NK-92 (cell line): ENCODE results near the gene JMJD6.

Source experiments
- DNase-seq: peaks from one replicate; lab custom pipeline; 2025; ENCODE audit not compliant: unreplicated experiment; lab: John Stamatoyannopoulos, UW

The JMJD6 gene

GRCh38 chr17:76683011-76683755 is 43.2 kb downstream of the JMJD6 start:
- DNase-seq = no peak

- DNase-seq = no peak
Observed at GRCh38 chr17:76682296-76682695, 44.1 kb downstream of the JMJD6 start.

GRCh38 chr17:76681222-76682137 is 44.9 kb downstream of the JMJD6 start:
- DNase-seq = no peak

GRCh38 chr17:76679239-76679638 is 47.2 kb downstream of the JMJD6 start:
- DNase-seq = no peak

GRCh38 chr17:76678330-76678729 is 48.1 kb downstream of the JMJD6 start:
- no peak for DNase-seq

- no peak for DNase-seq
Observed at GRCh38 chr17:76677406-76677805, 49.0 kb downstream of the JMJD6 start.

- DNase-seq = no peak
Observed at GRCh38 chr17:76676629-76677028, 49.8 kb downstream of the JMJD6 start.

- DNase-seq = no peak
Observed at GRCh38 chr17:76675648-76676047, 50.8 kb downstream of the JMJD6 start.

- no peak for DNase-seq
Observed at GRCh38 chr17:76674600-76674999, 51.8 kb downstream of the JMJD6 start.

- no peak for DNase-seq
Observed at GRCh38 chr17:76673729-76674128, 52.7 kb downstream of the JMJD6 start.

GRCh38 chr17:76672892-76673291 is 53.5 kb downstream of the JMJD6 start:
- no peak for DNase-seq

- DNase-seq = no peak
Observed at GRCh38 chr17:76672270-76672851, 54.0 kb downstream of the JMJD6 start.

GRCh38 chr17:76671912-76672262 is 54.5 kb downstream of the JMJD6 start:
- DNase-seq = no peak

- peak; percentile 91 for DNase-seq
Observed at GRCh38 chr17:76671123-76671911, 55.1 kb downstream of the JMJD6 start.

GRCh38 chr17:76670718-76671122 is 55.7 kb downstream of the JMJD6 start:
- DNase-seq = no peak

- DNase-seq = no peak
Observed at GRCh38 chr17:76670020-76670717, 56.2 kb downstream of the JMJD6 start.
